Measurements from ENCODE around the gene MPG. TPM values are rescaled to one million over a fixed set of nuclear protein-coding genes. Genes with fewer than 3 reads are reported as not detected.

Gene MPG
- total and polyA plus RNA-seq, 2 experiments from 2014 or later = 38.0 to 91.1 TPM

DNA sequence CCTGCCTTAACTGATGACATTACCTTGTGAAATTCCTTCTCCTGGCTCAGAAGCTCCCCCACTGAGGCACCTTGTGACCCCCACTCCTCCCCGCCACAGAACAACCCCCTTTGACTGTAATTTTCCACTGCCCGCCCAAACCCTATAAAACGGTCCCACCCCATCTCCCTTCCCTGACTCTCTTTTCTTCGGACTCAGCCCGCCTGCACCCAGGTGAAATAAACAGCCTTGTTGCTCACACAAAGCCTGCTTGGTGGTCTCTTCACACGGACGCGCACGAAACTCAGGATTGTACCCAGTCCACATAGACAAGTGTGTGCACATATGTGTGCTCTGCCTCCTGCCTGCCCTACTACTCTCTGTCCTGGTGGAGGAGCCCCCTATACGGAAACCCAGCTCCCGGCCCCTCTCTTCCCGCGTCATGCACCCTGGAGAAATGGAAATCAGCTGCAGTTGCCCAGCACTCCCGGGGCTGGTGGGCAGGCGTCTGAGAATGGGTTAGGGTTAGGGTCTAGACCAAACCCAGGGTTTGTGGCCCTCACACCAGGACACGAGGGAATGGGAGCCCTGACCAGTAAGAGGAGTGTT is 3.2 kb upstream of the MPG start:
- H3K27ac ChIP-seq (ENCODE audit: low read depth) = no peak overlapping the region; the same call in 1 of the 2 replicates
- H2AFZ ChIP-seq = no peak overlapping the region
- peaks cover 50% of the 10 kb centered on the region for H3K4me1 Mint-ChIP-seq
- peak overlapping the region; percentile 58; the same call in 1 of the 2 replicates for H3K27ac Mint-ChIP-seq
- ATAC-seq (no peak), DNase-seq (ENCODE audit: low spot score) (no peak)
- no peaks in the 10 kb centered on the region for H3K36me3 Mint-ChIP-seq (ENCODE audit: low read depth)
- peaks cover 50% of the 10 kb centered on the region for H3K4me1 ChIP-seq (ENCODE audit: insufficient read depth)
- no peaks in the 10 kb centered on the region for H3K9me2 ChIP-seq (ENCODE audit: insufficient read depth)
- H3K4me3 ChIP-seq = no peak overlapping the region
- peaks cover 28% of the 10 kb centered on the region for H3K27me3 Mint-ChIP-seq (ENCODE audit: insufficient read depth, low read depth, poor library complexity)
- H3K27me3 ChIP-seq (ENCODE audit: insufficient read depth) = no peaks in the 10 kb centered on the region
- H3K79me2 ChIP-seq (replicated peaks; ENCODE audit: insufficient read depth) = no peaks in the 10 kb centered on the region; the same call in 1 of the 2 replicates
- no peak overlapping the region; the same call in 2 of the 3 replicates for H3K4me3 Mint-ChIP-seq
- H3K9me3 Mint-ChIP-seq = no peaks in the 10 kb centered on the region
- H4K20me1 ChIP-seq (replicated peaks; ENCODE audit: insufficient read depth) = 0 out of 2 replicates have a peak, but pooled peaks cover 5% of the 10 kb centered on the region
- TF ChIP-seq CREB1 (CRISPR knock-in tag; IDR thresholded peaks at IDR 0.05; ENCODE audit: low read depth) (no peak), NANOG (IDR thresholded peaks at IDR 0.05; ENCODE audit: borderline replicate concordance) (no peak), STAT1 (IDR thresholded peaks at IDR 0.05; ENCODE audit: unreplicated experiment) (no peak), POLR2AphosphoS5 (IDR thresholded peaks at IDR 0.05; ENCODE audit: low read depth) (no peak), JUNB (IDR thresholded peaks at IDR 0.05; ENCODE audit: unreplicated experiment) (no peak), EZH2 (IDR thresholded peaks at IDR 0.05; ENCODE audit: low read depth, unreplicated experiment) (no peak), ZNF114 (CRISPR knock-in tag; IDR thresholded peaks at IDR 0.05) (no peak), EZH2phosphoT487 (IDR thresholded peaks at IDR 0.05; ENCODE audit: unreplicated experiment) (no peak), ZNF331 (CRISPR knock-in tag; IDR thresholded peaks at IDR 0.05; ENCODE audit: low read depth) (no peak)
- TF ChIP-seq, protein P1, sequence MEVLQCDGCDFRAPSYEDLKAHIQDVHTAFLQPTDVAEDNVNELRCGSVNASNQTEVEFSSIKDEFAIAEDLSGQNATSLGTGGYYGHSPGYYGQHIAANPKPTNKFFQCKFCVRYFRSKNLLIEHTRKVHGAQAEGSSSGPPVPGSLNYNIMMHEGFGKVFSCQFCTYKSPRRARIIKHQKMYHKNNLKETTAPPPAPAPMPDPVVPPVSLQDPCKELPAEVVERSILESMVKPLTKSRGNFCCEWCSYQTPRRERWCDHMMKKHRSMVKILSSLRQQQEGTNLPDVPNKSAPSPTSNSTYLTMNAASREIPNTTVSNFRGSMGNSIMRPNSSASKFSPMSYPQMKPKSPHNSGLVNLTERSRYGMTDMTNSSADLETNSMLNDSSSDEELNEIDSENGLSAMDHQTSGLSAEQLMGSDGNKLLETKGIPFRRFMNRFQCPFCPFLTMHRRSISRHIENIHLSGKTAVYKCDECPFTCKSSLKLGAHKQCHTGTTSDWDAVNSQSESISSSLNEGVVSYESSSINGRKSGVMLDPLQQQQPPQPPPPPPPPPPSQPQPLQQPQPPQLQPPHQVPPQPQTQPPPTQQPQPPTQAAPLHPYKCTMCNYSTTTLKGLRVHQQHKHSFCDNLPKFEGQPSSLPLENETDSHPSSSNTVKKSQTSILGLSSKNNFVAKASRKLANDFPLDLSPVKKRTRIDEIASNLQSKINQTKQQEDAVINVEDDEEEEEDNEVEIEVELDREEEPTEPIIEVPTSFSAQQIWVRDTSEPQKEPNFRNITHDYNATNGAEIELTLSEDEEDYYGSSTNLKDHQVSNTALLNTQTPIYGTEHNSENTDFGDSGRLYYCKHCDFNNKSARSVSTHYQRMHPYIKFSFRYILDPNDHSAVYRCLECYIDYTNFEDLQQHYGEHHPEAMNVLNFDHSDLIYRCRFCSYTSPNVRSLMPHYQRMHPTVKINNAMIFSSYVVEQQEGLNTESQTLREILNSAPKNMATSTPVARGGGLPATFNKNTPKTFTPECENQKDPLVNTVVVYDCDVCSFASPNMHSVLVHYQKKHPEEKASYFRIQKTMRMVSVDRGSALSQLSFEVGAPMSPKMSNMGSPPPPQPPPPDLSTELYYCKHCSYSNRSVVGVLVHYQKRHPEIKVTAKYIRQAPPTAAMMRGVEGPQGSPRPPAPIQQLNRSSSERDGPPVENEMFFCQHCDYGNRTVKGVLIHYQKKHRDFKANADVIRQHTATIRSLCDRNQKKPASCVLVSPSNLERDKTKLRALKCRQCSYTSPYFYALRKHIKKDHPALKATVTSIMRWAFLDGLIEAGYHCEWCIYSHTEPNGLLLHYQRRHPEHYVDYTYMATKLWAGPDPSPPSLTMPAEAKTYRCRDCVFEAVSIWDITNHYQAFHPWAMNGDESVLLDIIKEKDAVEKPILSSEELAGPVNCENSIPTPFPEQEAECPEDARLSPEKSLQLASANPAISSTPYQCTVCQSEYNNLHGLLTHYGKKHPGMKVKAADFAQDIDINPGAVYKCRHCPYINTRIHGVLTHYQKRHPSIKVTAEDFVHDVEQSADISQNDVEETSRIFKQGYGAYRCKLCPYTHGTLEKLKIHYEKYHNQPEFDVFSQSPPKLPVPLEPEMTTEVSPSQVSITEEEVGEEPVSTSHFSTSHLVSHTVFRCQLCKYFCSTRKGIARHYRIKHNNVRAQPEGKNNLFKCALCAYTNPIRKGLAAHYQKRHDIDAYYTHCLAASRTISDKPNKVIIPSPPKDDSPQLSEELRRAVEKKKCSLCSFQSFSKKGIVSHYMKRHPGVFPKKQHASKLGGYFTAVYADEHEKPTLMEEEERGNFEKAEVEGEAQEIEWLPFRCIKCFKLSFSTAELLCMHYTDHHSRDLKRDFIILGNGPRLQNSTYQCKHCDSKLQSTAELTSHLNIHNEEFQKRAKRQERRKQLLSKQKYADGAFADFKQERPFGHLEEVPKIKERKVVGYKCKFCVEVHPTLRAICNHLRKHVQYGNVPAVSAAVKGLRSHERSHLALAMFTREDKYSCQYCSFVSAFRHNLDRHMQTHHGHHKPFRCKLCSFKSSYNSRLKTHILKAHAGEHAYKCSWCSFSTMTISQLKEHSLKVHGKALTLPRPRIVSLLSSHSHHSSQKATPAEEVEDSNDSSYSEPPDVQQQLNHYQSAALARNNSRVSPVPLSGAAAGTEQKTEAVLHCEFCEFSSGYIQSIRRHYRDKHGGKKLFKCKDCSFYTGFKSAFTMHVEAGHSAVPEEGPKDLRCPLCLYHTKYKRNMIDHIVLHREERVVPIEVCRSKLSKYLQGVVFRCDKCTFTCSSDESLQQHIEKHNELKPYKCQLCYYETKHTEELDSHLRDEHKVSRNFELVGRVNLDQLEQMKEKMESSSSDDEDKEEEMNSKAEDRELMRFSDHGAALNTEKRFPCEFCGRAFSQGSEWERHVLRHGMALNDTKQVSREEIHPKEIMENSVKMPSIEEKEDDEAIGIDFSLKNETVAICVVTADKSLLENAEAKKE (CRISPR knock-in tag; IDR thresholded peaks at IDR 0.05) = no peak
- TF ChIP-seq, protein P2, sequence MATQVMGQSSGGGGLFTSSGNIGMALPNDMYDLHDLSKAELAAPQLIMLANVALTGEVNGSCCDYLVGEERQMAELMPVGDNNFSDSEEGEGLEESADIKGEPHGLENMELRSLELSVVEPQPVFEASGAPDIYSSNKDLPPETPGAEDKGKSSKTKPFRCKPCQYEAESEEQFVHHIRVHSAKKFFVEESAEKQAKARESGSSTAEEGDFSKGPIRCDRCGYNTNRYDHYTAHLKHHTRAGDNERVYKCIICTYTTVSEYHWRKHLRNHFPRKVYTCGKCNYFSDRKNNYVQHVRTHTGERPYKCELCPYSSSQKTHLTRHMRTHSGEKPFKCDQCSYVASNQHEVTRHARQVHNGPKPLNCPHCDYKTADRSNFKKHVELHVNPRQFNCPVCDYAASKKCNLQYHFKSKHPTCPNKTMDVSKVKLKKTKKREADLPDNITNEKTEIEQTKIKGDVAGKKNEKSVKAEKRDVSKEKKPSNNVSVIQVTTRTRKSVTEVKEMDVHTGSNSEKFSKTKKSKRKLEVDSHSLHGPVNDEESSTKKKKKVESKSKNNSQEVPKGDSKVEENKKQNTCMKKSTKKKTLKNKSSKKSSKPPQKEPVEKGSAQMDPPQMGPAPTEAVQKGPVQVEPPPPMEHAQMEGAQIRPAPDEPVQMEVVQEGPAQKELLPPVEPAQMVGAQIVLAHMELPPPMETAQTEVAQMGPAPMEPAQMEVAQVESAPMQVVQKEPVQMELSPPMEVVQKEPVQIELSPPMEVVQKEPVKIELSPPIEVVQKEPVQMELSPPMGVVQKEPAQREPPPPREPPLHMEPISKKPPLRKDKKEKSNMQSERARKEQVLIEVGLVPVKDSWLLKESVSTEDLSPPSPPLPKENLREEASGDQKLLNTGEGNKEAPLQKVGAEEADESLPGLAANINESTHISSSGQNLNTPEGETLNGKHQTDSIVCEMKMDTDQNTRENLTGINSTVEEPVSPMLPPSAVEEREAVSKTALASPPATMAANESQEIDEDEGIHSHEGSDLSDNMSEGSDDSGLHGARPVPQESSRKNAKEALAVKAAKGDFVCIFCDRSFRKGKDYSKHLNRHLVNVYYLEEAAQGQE (IDR thresholded peaks at IDR 0.05; ENCODE audit: unreplicated experiment) = no peak
- TF ChIP-seq, protein P3, sequence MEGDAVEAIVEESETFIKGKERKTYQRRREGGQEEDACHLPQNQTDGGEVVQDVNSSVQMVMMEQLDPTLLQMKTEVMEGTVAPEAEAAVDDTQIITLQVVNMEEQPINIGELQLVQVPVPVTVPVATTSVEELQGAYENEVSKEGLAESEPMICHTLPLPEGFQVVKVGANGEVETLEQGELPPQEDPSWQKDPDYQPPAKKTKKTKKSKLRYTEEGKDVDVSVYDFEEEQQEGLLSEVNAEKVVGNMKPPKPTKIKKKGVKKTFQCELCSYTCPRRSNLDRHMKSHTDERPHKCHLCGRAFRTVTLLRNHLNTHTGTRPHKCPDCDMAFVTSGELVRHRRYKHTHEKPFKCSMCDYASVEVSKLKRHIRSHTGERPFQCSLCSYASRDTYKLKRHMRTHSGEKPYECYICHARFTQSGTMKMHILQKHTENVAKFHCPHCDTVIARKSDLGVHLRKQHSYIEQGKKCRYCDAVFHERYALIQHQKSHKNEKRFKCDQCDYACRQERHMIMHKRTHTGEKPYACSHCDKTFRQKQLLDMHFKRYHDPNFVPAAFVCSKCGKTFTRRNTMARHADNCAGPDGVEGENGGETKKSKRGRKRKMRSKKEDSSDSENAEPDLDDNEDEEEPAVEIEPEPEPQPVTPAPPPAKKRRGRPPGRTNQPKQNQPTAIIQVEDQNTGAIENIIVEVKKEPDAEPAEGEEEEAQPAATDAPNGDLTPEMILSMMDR (conservative IDR thresholded peaks at IDR 0.05; ENCODE audit: low read depth in 2 of 2) = no peak
- TF ChIP-seq, protein P4, sequence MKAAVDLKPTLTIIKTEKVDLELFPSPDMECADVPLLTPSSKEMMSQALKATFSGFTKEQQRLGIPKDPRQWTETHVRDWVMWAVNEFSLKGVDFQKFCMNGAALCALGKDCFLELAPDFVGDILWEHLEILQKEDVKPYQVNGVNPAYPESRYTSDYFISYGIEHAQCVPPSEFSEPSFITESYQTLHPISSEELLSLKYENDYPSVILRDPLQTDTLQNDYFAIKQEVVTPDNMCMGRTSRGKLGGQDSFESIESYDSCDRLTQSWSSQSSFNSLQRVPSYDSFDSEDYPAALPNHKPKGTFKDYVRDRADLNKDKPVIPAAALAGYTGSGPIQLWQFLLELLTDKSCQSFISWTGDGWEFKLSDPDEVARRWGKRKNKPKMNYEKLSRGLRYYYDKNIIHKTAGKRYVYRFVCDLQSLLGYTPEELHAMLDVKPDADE (IDR thresholded peaks at IDR 0.05) = no peak
- H3K36me3 ChIP-seq (ENCODE audit: insufficient read depth) = no peaks in the 10 kb centered on the region
- no peak overlapping the region for H3K4me2 ChIP-seq
- peaks cover 17% of the 10 kb centered on the region; the same call in 1 of the 2 replicates for H3F3A ChIP-seq (replicated peaks; ENCODE audit: low read depth)

Data from GM23338 (cell line).